ENCODE results near the gene CENPM. TPM values are rescaled to one million over a fixed set of nuclear protein-coding genes. Genes with fewer than 3 reads are reported as not detected.

CENPM gene
- total RNA-seq, 4 donors from 2014 or later = 12.7 TPM; not detected in 3

DNA sequence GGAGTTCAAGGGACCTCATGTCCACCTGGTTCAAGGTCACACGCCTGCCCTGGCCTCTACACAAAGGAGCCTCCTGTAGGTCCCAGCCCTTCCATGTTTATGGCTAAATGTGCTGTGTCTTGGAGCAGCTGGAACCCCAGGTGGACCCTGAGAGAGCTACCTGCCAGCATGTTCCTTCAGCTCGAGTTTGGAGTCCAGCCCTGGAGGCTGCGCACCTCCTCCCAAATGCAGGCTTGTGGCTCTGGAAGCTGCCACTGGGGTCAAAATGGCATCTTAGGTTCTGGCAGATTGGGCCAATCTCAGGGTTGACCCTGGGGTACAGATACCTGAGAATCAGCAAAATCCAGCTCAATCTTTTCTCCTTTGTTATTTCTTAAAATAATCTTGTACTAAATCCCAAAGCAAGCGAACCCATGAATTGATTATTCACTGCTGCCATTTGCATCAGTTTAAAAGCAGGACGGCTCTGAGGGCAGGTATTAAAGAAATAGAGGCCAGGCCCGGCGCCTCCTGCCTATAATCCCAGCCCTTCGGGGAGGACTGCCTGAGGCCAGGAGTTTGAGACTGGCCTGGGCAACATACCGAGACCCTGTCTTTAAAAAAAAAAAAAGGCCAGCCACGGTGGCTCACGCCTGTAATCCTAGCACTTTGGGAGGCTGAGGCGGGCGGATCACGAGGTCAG lies 23.2 kb downstream of the CENPM start:
- intact Hi-C loops (cut with DNase I; ENCODE audit: low total_unique reads) = no loop called here
- TF ChIP-seq, protein P1, sequence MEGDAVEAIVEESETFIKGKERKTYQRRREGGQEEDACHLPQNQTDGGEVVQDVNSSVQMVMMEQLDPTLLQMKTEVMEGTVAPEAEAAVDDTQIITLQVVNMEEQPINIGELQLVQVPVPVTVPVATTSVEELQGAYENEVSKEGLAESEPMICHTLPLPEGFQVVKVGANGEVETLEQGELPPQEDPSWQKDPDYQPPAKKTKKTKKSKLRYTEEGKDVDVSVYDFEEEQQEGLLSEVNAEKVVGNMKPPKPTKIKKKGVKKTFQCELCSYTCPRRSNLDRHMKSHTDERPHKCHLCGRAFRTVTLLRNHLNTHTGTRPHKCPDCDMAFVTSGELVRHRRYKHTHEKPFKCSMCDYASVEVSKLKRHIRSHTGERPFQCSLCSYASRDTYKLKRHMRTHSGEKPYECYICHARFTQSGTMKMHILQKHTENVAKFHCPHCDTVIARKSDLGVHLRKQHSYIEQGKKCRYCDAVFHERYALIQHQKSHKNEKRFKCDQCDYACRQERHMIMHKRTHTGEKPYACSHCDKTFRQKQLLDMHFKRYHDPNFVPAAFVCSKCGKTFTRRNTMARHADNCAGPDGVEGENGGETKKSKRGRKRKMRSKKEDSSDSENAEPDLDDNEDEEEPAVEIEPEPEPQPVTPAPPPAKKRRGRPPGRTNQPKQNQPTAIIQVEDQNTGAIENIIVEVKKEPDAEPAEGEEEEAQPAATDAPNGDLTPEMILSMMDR (IDR thresholded peaks at IDR 0.05) = no peak
- no peak for TF ChIP-seq POLR2A (IDR thresholded peaks at IDR 0.05)
- H3K27ac ChIP-seq = no peak overlapping the region
- no peak overlapping the region for H3K4me3 ChIP-seq
- peaks cover 0 to 9% of the 10 kb centered on the region in 2 donors for H3K4me1 ChIP-seq
- no peaks in the 10 kb centered on the region for H3K9me3 ChIP-seq
- no peaks in the 10 kb centered on the region for H3K36me3 ChIP-seq
- DNase-seq = no peak
- H3K27me3 ChIP-seq = peaks cover 3 to 15% of the 10 kb centered on the region in 2 donors

- no peaks in the 10 kb centered on the region for H3K36me3 ChIP-seq
- no peak for TF ChIP-seq POLR2A (IDR thresholded peaks at IDR 0.05)
- TF ChIP-seq, protein P1 (IDR thresholded peaks at IDR 0.05) = no peak
- H3K4me3 ChIP-seq = no peak overlapping the region
- H3K9me3 ChIP-seq = no peaks in the 10 kb centered on the region
- intact Hi-C loops (cut with DNase I; ENCODE audit: low total_unique reads) = no loop called here
- DNase-seq = no peak
- H3K27me3 ChIP-seq = peaks cover 3 to 15% of the 10 kb centered on the region in 2 donors
- H3K4me1 ChIP-seq = peaks cover 0 to 9% of the 10 kb centered on the region in 2 donors
- H3K27ac ChIP-seq = no peak overlapping the region
Observed at GRCh38 chr22:41922940-41923594, 23.9 kb downstream of the CENPM start.

GRCh38 chr22:41922328-41922727 lies 24.6 kb downstream of the CENPM start:
- no peak for TF ChIP-seq POLR2A (IDR thresholded peaks at IDR 0.05)
- TF ChIP-seq, protein P1 (IDR thresholded peaks at IDR 0.05) = no peak
- no peak overlapping the region for H3K4me3 ChIP-seq
- H3K27ac ChIP-seq = no peak overlapping the region
- H3K4me1 ChIP-seq = peaks cover 0 to 9% of the 10 kb centered on the region in 2 donors
- intact Hi-C loops (cut with DNase I; ENCODE audit: low total_unique reads) = no loop called here
- peaks cover 10 to 15% of the 10 kb centered on the region in 2 donors for H3K27me3 ChIP-seq
- H3K9me3 ChIP-seq = no peaks in the 10 kb centered on the region
- H3K36me3 ChIP-seq = no peaks in the 10 kb centered on the region
- DNase-seq = no peak

DNA sequence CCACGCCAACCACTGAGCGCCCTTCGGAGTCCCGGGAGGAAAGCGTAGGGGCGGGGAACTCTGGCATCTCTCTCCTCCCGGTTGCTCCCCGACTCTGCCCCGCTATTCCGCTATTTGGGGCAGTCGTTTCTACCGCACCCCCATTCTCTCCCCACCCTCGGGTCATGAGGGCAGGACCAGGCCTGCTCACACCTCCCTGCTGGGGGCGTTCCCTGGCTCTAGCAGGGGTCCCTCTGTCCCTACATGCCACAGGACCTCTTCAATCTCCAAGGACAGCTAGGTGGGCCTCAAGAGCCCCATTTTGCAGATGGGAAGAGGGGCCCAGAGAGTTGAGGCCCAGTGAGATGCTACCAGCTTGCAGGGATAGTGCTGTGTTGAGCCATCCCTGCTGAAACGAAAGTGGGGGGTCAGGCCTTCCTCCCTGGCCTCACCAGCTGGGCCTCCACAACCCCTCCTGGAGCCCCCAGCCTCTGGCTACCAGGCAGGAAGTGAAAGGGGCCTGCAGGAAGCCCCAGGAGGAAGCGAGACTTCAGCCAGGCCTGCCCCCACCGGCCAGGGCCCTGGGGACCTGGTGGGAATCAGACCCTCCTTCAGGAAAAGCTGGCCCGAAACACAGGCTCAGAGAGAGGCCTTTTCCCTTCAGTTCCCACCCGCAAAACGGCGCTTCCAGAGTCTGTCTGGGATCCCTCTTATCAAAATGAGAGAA lies 26.5 kb downstream of the CENPM start:
- H3K27me3 ChIP-seq = peaks cover 11 to 23% of the 10 kb centered on the region in 2 donors
- intact Hi-C loops (cut with DNase I; ENCODE audit: low total_unique reads) = no loop called here
- H3K4me3 ChIP-seq = no peak overlapping the region

More for the DNA sequence above, 26.5 kb downstream of the CENPM start:
- Histone ChIP-seq H3K27ac (no peak overlapping the region), H3K9me3 (no peaks in the 10 kb centered on the region), H3K36me3 (no peaks in the 10 kb centered on the region), H3K4me1 (peaks cover 0 to 10% of the 10 kb centered on the region in 2 donors)
- no peak for DNase-seq
- no peak for TF ChIP-seq POLR2A (IDR thresholded peaks at IDR 0.05)
- TF ChIP-seq, protein P1 (IDR thresholded peaks at IDR 0.05) = no peak

All from uterus (tissue), 4 donors.